Dedifferentiated amniotic fluid mesenchymal stem cell (primary cell): ENCODE measurements around the gene ZGLP1.
"Not testable (repeated sequence)": the region's sequence is repeated elsewhere in the genome, so short reads cannot be mapped to it uniquely, and the experiment has no call there.

Experiments used
- DNase-seq: peaks from one replicate; pipeline ENCODE4 v3.0.0-alpha.2; 2016; ENCODE audit errors: extremely low spot score

The ZGLP1 gene

GRCh38 chr19:10293637-10294367, 15.8 kb downstream of the ZGLP1 start:
- DNase-seq, result no peak

- DNase-seq, result no peak
Observed at GRCh38 chr19:10292789-10293636, 16.6 kb downstream of the ZGLP1 start.

- DNase-seq, result peak; percentile 37
Observed at GRCh38 chr19:10292206-10292788, 17.3 kb downstream of the ZGLP1 start.

GRCh38 chr19:10291554-10292205, 17.9 kb downstream of the ZGLP1 start:
- DNase-seq, result no peak

GRCh38 chr19:10290876-10291553, 18.6 kb downstream of the ZGLP1 start:
- no peak for DNase-seq

- no peak for DNase-seq
Observed at GRCh38 chr19:10290357-10290875, 19.2 kb downstream of the ZGLP1 start.

- DNase-seq, result no peak
Observed at GRCh38 chr19:10289836-10290356, 19.7 kb downstream of the ZGLP1 start, which contains the start of gene ICAM5. TSS of gene ICAM5 (plus strand) at chr19:10289952. CDS start at chr19:10290044, 92 bp downstream.

GRCh38 chr19:10289167-10289835, 20.3 kb downstream of the ZGLP1 start:
- peak; percentile 47 for DNase-seq

- peak; percentile 37 for DNase-seq
Observed at GRCh38 chr19:10288662-10289166, 20.9 kb downstream of the ZGLP1 start.

GRCh38 chr19:10286803-10287737, 22.5 kb downstream of the ZGLP1 start, which contains the start of gene ICAM4:
TSS of gene ICAM4 (plus strand) at chr19:10286955. CDS start at chr19:10287013, 58 bp downstream.
- DNase-seq, result no peak

- DNase-seq, result no peak
Observed at GRCh38 chr19:10285393-10285792, 24.2 kb downstream of the ZGLP1 start.

GRCh38 chr19:10284960-10285278, 24.7 kb downstream of the ZGLP1 start:
- DNase-seq, result no peak

- DNase-seq, result no peak
Observed at GRCh38 chr19:10284065-10284959, 25.3 kb downstream of the ZGLP1 start.

- DNase-seq, result no peak
Observed at GRCh38 chr19:10283301-10284064, 26.1 kb downstream of the ZGLP1 start.

GRCh38 chr19:10282043-10282442, 27.6 kb downstream of the ZGLP1 start:
- not testable (repeated sequence) for DNase-seq

GRCh38 chr19:10279737-10280442, 29.7 kb downstream of the ZGLP1 start:
- DNase-seq, result no peak

- no peak for DNase-seq
Observed at GRCh38 chr19:10278935-10279334, 30.7 kb downstream of the ZGLP1 start.
